CD4-positive, alpha-beta T cell treated with Interleukin-10 for 1 hour (primary cell): ENCODE results near the gene ARL10.

Experiments used
- DNase-seq: peaks from one replicate; pipeline ENCODE4 v3.0.0-alpha.2; 2020

The ARL10 gene

GRCh38 chr5:176365351-176366231, at the start of gene ARL10:
Gene ARL10, plus strand, starts transcription at chr5:176365487. Its CDS starts 77 bp downstream, at chr5:176365564.
- peak; percentile 61 for DNase-seq

GRCh38 chr5:176317534-176318374, 47.5 kb upstream of the ARL10 start:
- DNase-seq: no peak

GRCh38 chr5:176319827-176320554, 45.3 kb upstream of the ARL10 start:
- DNase-seq: no peak

- DNase-seq: no peak
Observed at GRCh38 chr5:176320577-176320976, 44.7 kb upstream of the ARL10 start.

GRCh38 chr5:176334031-176334770, 31.1 kb upstream of the ARL10 start:
- no peak for DNase-seq

- DNase-seq: no peak
Observed at GRCh38 chr5:176337913-176338312, 27.4 kb upstream of the ARL10 start.

GRCh38 chr5:176339304-176339703, 26.0 kb upstream of the ARL10 start:
- no peak for DNase-seq

GRCh38 chr5:176341325-176342157, 23.7 kb upstream of the ARL10 start:
- no peak for DNase-seq

GRCh38 chr5:176342158-176342483, 23.2 kb upstream of the ARL10 start:
- no peak for DNase-seq

- DNase-seq: no peak
Observed at GRCh38 chr5:176342766-176343458, 22.4 kb upstream of the ARL10 start.

- DNase-seq: no peak
Observed at GRCh38 chr5:176350416-176350815, 14.9 kb upstream of the ARL10 start.

- DNase-seq: no peak
Observed at GRCh38 chr5:176352116-176352878, 13.0 kb upstream of the ARL10 start.

- no peak for DNase-seq
Observed at GRCh38 chr5:176353533-176353932, 11.8 kb upstream of the ARL10 start.

- no peak for DNase-seq
Observed at GRCh38 chr5:176355400-176356178, 9.7 kb upstream of the ARL10 start.

- no peak for DNase-seq
Observed at GRCh38 chr5:176356179-176356566, 9.1 kb upstream of the ARL10 start.

- no peak for DNase-seq
Observed at GRCh38 chr5:176359658-176360057, 5.6 kb upstream of the ARL10 start.

- DNase-seq: no peak
Observed at GRCh38 chr5:176360894-176361436, 4.3 kb upstream of the ARL10 start.

GRCh38 chr5:176361437-176362232, 3.7 kb upstream of the ARL10 start, which contains the start of gene KIAA1191:
Gene KIAA1191, minus strand, starts transcription at chr5:176361764. Its CDS starts 2,256 bp downstream, at chr5:176359508.
- DNase-seq: peak; percentile 97
